Immature natural killer cell (primary cell): ENCODE results near the gene CELF1. TPM values are rescaled to one million over a fixed set of nuclear protein-coding genes. Genes with fewer than 3 reads are reported as not detected.

Experiments used
- DNase-seq, 3 donors: peaks; one replicate each; pipeline ENCODE4 v3.0.0; 2022; ENCODE audit warnings: mixed read lengths in 1 of 3
- H3K27ac Mint-ChIP-seq, 6 donors: one replicate each; pipeline ENCODE4 v1.8.0; 2020; ENCODE audit warnings: mixed read lengths in 6 of 6, mild to moderate bottlenecking in 5 of 6, inconsistent platforms in 4 of 6, moderate library complexity in 3 of 6
- H3K27me3 Mint-ChIP-seq, 3 donors: one replicate each; pipeline ENCODE4 v1.8.0; 2020 to 2021; ENCODE audit warnings: low read depth in 3 of 3, mild to moderate bottlenecking in 3 of 3, mixed read lengths in 3 of 3, moderate library complexity in 3 of 3, inconsistent platforms in 1 of 3
- H3K36me3 Mint-ChIP-seq, 3 donors: one replicate each; pipeline ENCODE4 v1.8.0; 2020; ENCODE audit warnings: mixed read lengths in 3 of 3, inconsistent platforms in 2 of 3, mild to moderate bottlenecking in 2 of 3
- H3K4me1 Mint-ChIP-seq, 2 donors: one replicate each; pipeline ENCODE4 v1.8.0; 2020; ENCODE audit warnings: inconsistent platforms in 2 of 2, mild to moderate bottlenecking in 2 of 2, mixed read lengths in 2 of 2, moderate library complexity in 1 of 2
- H3K4me3 Mint-ChIP-seq, 5 donors: one replicate each; pipeline ENCODE4 v1.8.0; 2020; ENCODE audit warnings: mild to moderate bottlenecking in 5 of 5, mixed read lengths in 5 of 5, inconsistent platforms in 3 of 5, moderate library complexity in 3 of 5
- H3K9me3 Mint-ChIP-seq, 6 donors: one replicate each; pipeline ENCODE4 v1.8.0; 2020; ENCODE audit warnings: mild to moderate bottlenecking in 6 of 6, mixed read lengths in 6 of 6, inconsistent platforms in 4 of 6, moderate library complexity in 3 of 6
- polyA plus RNA-seq, 3 donors: library from polyadenylated mRNA; unstranded; fragments of 300-500 nt; fragmentation: Illumina TruSeq; gene quantifications; one replicate each; pipeline ENCODE4 v1.2.3, GENCODE V29; 2021

Gene CELF1
- polyA plus RNA-seq, 3 donors from 2014 or later, result 21.0 to 58.1 (median 35.5) TPM

GRCh38 chr11:47507563-47508239 lies 45.2 kb downstream of the CELF1 start:
- DNase-seq, result no peak
- peak overlapping the region in 2 of 5 donors; percentile 19 to 31 for H3K4me3 Mint-ChIP-seq
- H3K4me1 Mint-ChIP-seq, result peaks cover 76 to 83% of the 10 kb centered on the region in 2 donors
- no peaks in the 10 kb centered on the region for H3K9me3 Mint-ChIP-seq
- H3K36me3 Mint-ChIP-seq, result no peaks in the 10 kb centered on the region
- H3K27ac Mint-ChIP-seq, result peak overlapping the region; percentile 31 to 79 (median 64)
- no peaks in the 10 kb centered on the region for H3K27me3 Mint-ChIP-seq

GRCh38 chr11:47506795-47507562 lies 46.0 kb downstream of the CELF1 start:
- Mint-ChIP-seq H3K4me1 (peaks cover 77 to 85% of the 10 kb centered on the region in 2 donors), H3K27ac (peak overlapping the region; percentile 5 to 74 (median 57)), H3K36me3 (no peaks in the 10 kb centered on the region), H3K27me3 (no peaks in the 10 kb centered on the region), H3K9me3 (no peaks in the 10 kb centered on the region), H3K4me3 (peak overlapping the region in 4 of 5 donors; percentile 11 to 54 (median 40))
- no peak for DNase-seq

GRCh38 chr11:47506373-47506772 lies 46.6 kb downstream of the CELF1 start:
- no peak for DNase-seq
- no peaks in the 10 kb centered on the region for H3K36me3 Mint-ChIP-seq
- H3K9me3 Mint-ChIP-seq, result no peaks in the 10 kb centered on the region
- H3K27ac Mint-ChIP-seq, result peak overlapping the region in 5 of 6 donors; percentile 5 to 66 (median 56)
- H3K4me1 Mint-ChIP-seq, result peaks cover 73 to 84% of the 10 kb centered on the region in 2 donors
- H3K27me3 Mint-ChIP-seq, result no peaks in the 10 kb centered on the region
- no peak overlapping the region for H3K4me3 Mint-ChIP-seq

GRCh38 chr11:47504910-47505309 lies 48.0 kb downstream of the CELF1 start:
- Mint-ChIP-seq H3K4me1 (peaks cover 71 to 83% of the 10 kb centered on the region in 2 donors), H3K27ac (peak overlapping the region in 4 of 6 donors; percentile 28 to 45 (median 40)), H3K36me3 (no peaks in the 10 kb centered on the region), H3K27me3 (no peaks in the 10 kb centered on the region), H3K9me3 (no peaks in the 10 kb centered on the region), H3K4me3 (peak overlapping the region in 1 of 5 donors; percentile 10)
- no peak for DNase-seq

- Mint-ChIP-seq H3K4me3 (no peak overlapping the region), H3K36me3 (no peaks in the 10 kb centered on the region), H3K4me1 (peaks cover 65 to 81% of the 10 kb centered on the region in 2 donors), H3K27ac (peak overlapping the region in 1 of 6 donors; percentile 85), H3K27me3 (peaks cover 0 to 1% (median 0%) of the 10 kb centered on the region in 3 donors), H3K9me3 (no peaks in the 10 kb centered on the region)
- DNase-seq, result no peak
Measured at GRCh38 chr11:47503227-47503626, 49.7 kb downstream of the CELF1 start.

GRCh38 chr11:47502767-47503166 lies 50.2 kb downstream of the CELF1 start:
- Mint-ChIP-seq H3K9me3 (no peaks in the 10 kb centered on the region), H3K4me1 (peaks cover 64 to 77% of the 10 kb centered on the region in 2 donors), H3K4me3 (no peak overlapping the region), H3K27ac (peak overlapping the region in 2 of 6 donors; percentile 14 to 85), H3K36me3 (no peaks in the 10 kb centered on the region), H3K27me3 (peaks cover 0 to 1% (median 0%) of the 10 kb centered on the region in 3 donors)
- no peak for DNase-seq

GRCh38 chr11:47501101-47501500 lies 51.8 kb downstream of the CELF1 start:
- Mint-ChIP-seq H3K36me3 (no peaks in the 10 kb centered on the region), H3K27me3 (peaks cover 0 to 1% (median 0%) of the 10 kb centered on the region in 3 donors), H3K4me3 (no peak overlapping the region), H3K4me1 (peaks cover 52 to 60% of the 10 kb centered on the region in 2 donors), H3K9me3 (no peaks in the 10 kb centered on the region), H3K27ac (peak overlapping the region in 2 of 6 donors; percentile 2 to 29)
- DNase-seq, result no peak

- H3K36me3 Mint-ChIP-seq, result no peaks in the 10 kb centered on the region
- H3K9me3 Mint-ChIP-seq, result no peaks in the 10 kb centered on the region
- H3K4me3 Mint-ChIP-seq, result no peak overlapping the region
Measured at GRCh38 chr11:47500121-47500520, 52.8 kb downstream of the CELF1 start.

GRCh38 chr11:47499614-47500013 lies 53.3 kb downstream of the CELF1 start:
- Mint-ChIP-seq H3K9me3 (no peaks in the 10 kb centered on the region), H3K27ac (peak overlapping the region in 3 of 6 donors; percentile 12 to 62 (median 32)), H3K27me3 (peaks cover 0 to 1% (median 0%) of the 10 kb centered on the region in 3 donors), H3K4me1 (peaks cover 45 to 54% of the 10 kb centered on the region in 2 donors), H3K4me3 (no peak overlapping the region), H3K36me3 (no peaks in the 10 kb centered on the region)
- no peak for DNase-seq

More at GRCh38 chr11:47500121-47500520, 52.8 kb downstream of the CELF1 start:
- H3K27me3 Mint-ChIP-seq, result peaks cover 0 to 1% (median 0%) of the 10 kb centered on the region in 3 donors
- peaks cover 47 to 59% of the 10 kb centered on the region in 2 donors for H3K4me1 Mint-ChIP-seq
- DNase-seq, result no peak
- no peak overlapping the region for H3K27ac Mint-ChIP-seq

GRCh38 chr11:47499161-47499560 lies 53.8 kb downstream of the CELF1 start:
- Mint-ChIP-seq H3K27ac (peak overlapping the region in 3 of 6 donors; percentile 12 to 62 (median 32)), H3K36me3 (no peaks in the 10 kb centered on the region), H3K9me3 (no peaks in the 10 kb centered on the region), H3K4me3 (peak overlapping the region in 1 of 5 donors; percentile 6), H3K4me1 (peaks cover 48 to 57% of the 10 kb centered on the region in 2 donors), H3K27me3 (peaks cover 0 to 1% (median 0%) of the 10 kb centered on the region in 3 donors)
- no peak for DNase-seq

GRCh38 chr11:47498584-47499152 lies 54.3 kb downstream of the CELF1 start:
- DNase-seq, result no peak
- peaks cover 0 to 4% (median 0%) of the 10 kb centered on the region in 3 donors for H3K36me3 Mint-ChIP-seq
- H3K27me3 Mint-ChIP-seq, result peaks cover 0 to 1% (median 0%) of the 10 kb centered on the region in 3 donors
- H3K9me3 Mint-ChIP-seq, result no peaks in the 10 kb centered on the region
- no peak overlapping the region for H3K27ac Mint-ChIP-seq
- no peak overlapping the region for H3K4me3 Mint-ChIP-seq
- peaks cover 47 to 57% of the 10 kb centered on the region in 2 donors for H3K4me1 Mint-ChIP-seq

GRCh38 chr11:47498149-47498548 lies 54.8 kb downstream of the CELF1 start:
- Mint-ChIP-seq H3K27me3 (peaks cover 0 to 1% (median 0%) of the 10 kb centered on the region in 3 donors), H3K4me3 (no peak overlapping the region), H3K9me3 (no peaks in the 10 kb centered on the region), H3K36me3 (peaks cover 0 to 6% (median 0%) of the 10 kb centered on the region in 3 donors), H3K4me1 (peaks cover 44 to 54% of the 10 kb centered on the region in 2 donors), H3K27ac (peak overlapping the region in 1 of 6 donors; percentile 67)
- no peak for DNase-seq

- peaks cover 38 to 49% of the 10 kb centered on the region in 2 donors for H3K4me1 Mint-ChIP-seq
- peaks cover 0 to 1% (median 0%) of the 10 kb centered on the region in 3 donors for H3K27me3 Mint-ChIP-seq
- no peaks in the 10 kb centered on the region for H3K9me3 Mint-ChIP-seq
- H3K36me3 Mint-ChIP-seq, result peaks cover 0 to 6% (median 0%) of the 10 kb centered on the region in 3 donors
- H3K27ac Mint-ChIP-seq, result no peak overlapping the region
- no peak overlapping the region for H3K4me3 Mint-ChIP-seq
- DNase-seq, result no peak
Measured at GRCh38 chr11:47496808-47497207, 56.1 kb downstream of the CELF1 start.
